ENCODE data around the gene ZBTB44.

- TF ChIP-seq EZH2 (IDR thresholded peaks at IDR 0.05) = no peak
- no peak for TF ChIP-seq POLR2AphosphoS5 (IDR thresholded peaks at IDR 0.05; ENCODE audit: low read depth, low read length)
- no peak for TF ChIP-seq CTCF (IDR thresholded peaks at IDR 0.05 in 2 of 3, conservative IDR thresholded peaks at IDR 0.05 in 1 of 3; ENCODE audit: borderline replicate concordance in 1 of 3, insufficient read depth in 1 of 3, low read depth in 2 of 3, low read length in 2 of 3)
- no peak for TF ChIP-seq POLR2A (IDR thresholded peaks at IDR 0.05; ENCODE audit: borderline replicate concordance, extremely low read depth, insufficient read depth, insufficient read length)
- TF ChIP-seq EZH2phosphoT487 (IDR thresholded peaks at IDR 0.05; ENCODE audit: borderline replicate concordance) = no peak
- no peak for TF ChIP-seq CEBPB (IDR thresholded peaks at IDR 0.05; ENCODE audit: low read depth)
- no peak for TF ChIP-seq REST (IDR thresholded peaks at IDR 0.05; ENCODE audit: low read depth)
- no peak for TF ChIP-seq ZNF274 (IDR thresholded peaks at IDR 0.05; ENCODE audit: low read depth, low read length)
- TF ChIP-seq SIN3A (IDR thresholded peaks at IDR 0.05; ENCODE audit: low read depth) = no peak
- TF ChIP-seq EGR1 (IDR thresholded peaks at IDR 0.05; ENCODE audit: low read depth) = no peak
- no peak for TF ChIP-seq SP1 (IDR thresholded peaks at IDR 0.05; ENCODE audit: low read depth)
- TF ChIP-seq JUND (IDR thresholded peaks at IDR 0.05) = no peak
- TF ChIP-seq ATF3 (IDR thresholded peaks at IDR 0.05) = no peak
- no peak for TF ChIP-seq ZFX (IDR thresholded peaks at IDR 0.05)
Measured at GRCh38 chr11:130237282-130238006, 77.3 kb downstream of the ZBTB44 start.
